OCI-LY7 (cell line): ENCODE data around the gene LPCAT3. TPM values are rescaled to one million over a fixed set of nuclear protein-coding genes. Genes with fewer than 3 reads are reported as not detected.

Experiments used
- Bru-seq: library from RNA; stranded (reverse); fragments of 400-500 nt; gene quantifications from one replicate; lab custom pipeline; 2021; lab: Mats Ljungman, UMichigan
- BruChase-seq, 2 experiments: library from RNA; stranded (reverse); fragments of 400-500 nt; gene quantifications; one replicate each; lab custom pipeline; 2021; lab: Mats Ljungman, UMichigan
- BruUV-seq: library from RNA; stranded (reverse); fragments of 400-500 nt; replicated peaks from 2 replicates; lab custom pipeline; 2021; lab: Mats Ljungman, UMichigan
- CTCF ChIA-PET: fragments of 300-600 bp; sonication (Branson Sonifier 250); formaldehyde crosslinking; loops from one replicate; lab custom pipeline; 2022; ENCODE audit warnings: antibody characterized with exemption; ENCODE audit not compliant: unreplicated experiment; lab: Charles Lee
- POLR2A ChIA-PET: fragments of 300-600 bp; sonication (Branson Sonifier 250); formaldehyde crosslinking; loops from one replicate; lab custom pipeline; 2022; ENCODE audit warnings: antibody characterized with exemption; lab: Charles Lee
- DNase-seq: peaks from one replicate; pipeline ENCODE4 v3.0.0-alpha.2; 2015; ENCODE audit warnings: low spot score
- H2AFZ ChIP-seq: fragments of 200-600 bp; sonication (generic), shearing (Covaris generic); 2 replicates; pipeline ENCODE4 v1.6.1; 2014; ENCODE audit warnings: mild to moderate bottlenecking, antibody characterized with exemption, low read length, moderate library complexity
- H3K27ac ChIP-seq: fragments of 200-600 bp; sonication (generic); 2 replicates; pipeline ENCODE4 v1.5.1; 2014; ENCODE audit warnings: mixed run types, low read depth, mild to moderate bottlenecking, moderate library complexity, low read length, inconsistent platforms; ENCODE audit not compliant: poor library complexity, severe bottlenecking
- H3K36me3 ChIP-seq: fragments of 200-600 bp; sonication (generic); 2 replicates; pipeline ENCODE4 v1.6.1; 2014; ENCODE audit warnings: mild to moderate bottlenecking, antibody characterized with exemption, low read length, moderate library complexity, mixed read lengths; ENCODE audit not compliant: insufficient read depth
- H3K4me1 ChIP-seq: fragments of 200-600 bp; sonication (generic); 2 replicates; pipeline ENCODE4 v1.5.1; 2014; ENCODE audit warnings: mild to moderate bottlenecking, low read length; ENCODE audit not compliant: insufficient read depth, poor library complexity, severe bottlenecking
- H3K4me2 ChIP-seq: fragments of 200-600 bp; sonication (generic); 2 replicates; pipeline ENCODE4 v1.6.1; 2014; ENCODE audit warnings: mild to moderate bottlenecking, low read length
- H3K4me3 ChIP-seq: fragments of 200-600 bp; sonication (generic); 2 replicates; pipeline ENCODE4 v1.5.1; 2014; ENCODE audit warnings: mild to moderate bottlenecking, low read depth, low read length; ENCODE audit not compliant: poor library complexity, severe bottlenecking
- H3K79me2 ChIP-seq: fragments of 200-600 bp; sonication (generic); 2 replicates; pipeline ENCODE4 v1.6.1; 2016; ENCODE audit warnings: low read depth, mild to moderate bottlenecking, low read length, moderate library complexity, mixed read lengths; ENCODE audit not compliant: insufficient read depth
- H3K9me2 ChIP-seq: fragments of 200-600 bp; sonication (generic); 2 replicates; pipeline ENCODE4 v1.6.1; 2016; ENCODE audit warnings: mild to moderate bottlenecking, low read length, mixed read lengths; ENCODE audit not compliant: insufficient read depth
- H3K9me3 ChIP-seq: fragments of 200-600 bp; sonication (generic); 2 replicates; pipeline ENCODE4 v1.6.1; 2014; ENCODE audit warnings: mild to moderate bottlenecking, mixed run types, low read length, mixed read lengths
- H4K20me1 ChIP-seq: fragments of 200-600 bp; sonication (generic); 2 replicates; pipeline ENCODE4 v1.6.1; 2014; ENCODE audit warnings: mild to moderate bottlenecking, antibody characterized with exemption, low read length, moderate library complexity, mixed read lengths; ENCODE audit not compliant: insufficient read depth
- EZH2phosphoT487 ChIP-seq: fragments of 200-600 bp; sonication (generic); IDR thresholded peaks from 2 replicates; pipeline ENCODE4 v1.6.1; 2018; ENCODE audit warnings: low read depth, borderline replicate concordance, mild to moderate bottlenecking, mixed run types, antibody characterized with exemption, low read length, moderate library complexity, mixed read lengths
- intact Hi-C: fragments of 100-400 bp; cut with micrococcal nuclease; formaldehyde crosslinking; loops from one replicate; pipeline ENCODE4 v1.10.0; 2022; ENCODE audit not compliant: unreplicated experiment
- long read RNA-seq: library from polyadenylated mRNA; stranded (forward); transcript quantifications from one replicate; pipeline ENCODE4 v2.0.0, GENCODE V29; 2022
- total RNA-seq, 2 experiments: library from RNA; depleted of rRNA in 1 of 2; stranded (reverse); fragments of >200 nt in 1 of 2; shearing (Covaris generic) in 1 of 2; gene quantifications; 2 replicates each; pipeline ENCODE4 v1.2.3, GENCODE V29; 2014 to 2022
- TF ChIP-seq, protein P1 (sequence below): fragments of 200-600 bp; sonication (generic); conservative IDR thresholded peaks from 2 replicates; pipeline ENCODE4 v1.5.1; 2014; ENCODE audit warnings: mild to moderate bottlenecking, antibody characterized with exemption, low read length, moderate library complexity, mixed read lengths

LPCAT3 gene
- total RNA-seq (2014; rRNA removed; shearing (Covaris generic)) (11.6 and 17.4 TPM in 2 replicates), total RNA-seq (2022) (29.7 TPM in 2 replicates), Bru-seq, nascent RNA (percentile 72 among the genes with signal in this experiment), BruChase-seq, experiment 1, labeled RNA remaining after a 6-hour chase (percentile 75 among the genes with signal in this experiment), BruChase-seq, experiment 2, labeled RNA remaining after a 2-hour chase (percentile 71 among the genes with signal in this experiment)
- long read RNA-seq, transcript LPCAT3-203 (11 exons, 2,902 nt) = minor isoform, 5 of 117 reads
- long read RNA-seq, transcript LPCAT3-201 (13 exons, 2,268 nt) = major isoform, 73 of 117 reads
- long read RNA-seq, partial matches to known transcripts = 10 of 117 reads
- long read RNA-seq, other reads (novel, unspliced or antisense) = 29 of 117 reads

- Histone ChIP-seq H3K79me2 (peaks cover 22% of the 10 kb centered on the region; the same call in 1 of the 2 replicates), H3K9me2 (no peaks in the 10 kb centered on the region), H3K4me2 (peak within 1 kb of the TSS; percentile 89), H3K36me3 (peaks cover 18% of the 10 kb centered on the region; the same call in 1 of the 2 replicates), H4K20me1 (no peaks in the 10 kb centered on the region), H3K9me3 (no peaks in the 10 kb centered on the region), H2AFZ (peak within 1 kb of the TSS; percentile 66), H3K27ac (peak within 1 kb of the TSS; percentile 78), H3K4me1 (peaks cover 26% of the 10 kb centered on the region), H3K4me3 (peak within 1 kb of the TSS; percentile 82)
- CTCF ChIA-PET = interaction anchor here (0.6 to 1.3 kb wide), 3 partner anchors 19 to 624 kb away, joined by 3 to 4 read pairs (median 3); no protein-coding TSS in a partner anchor
- DNase-seq = peak; percentile 97
- intact Hi-C loops = loop anchor here (1.0 to 5.0 kb wide), 4 partner anchors 48 to 146 kb away; partner anchors contain the start of genes C12orf57, C1RL, EMG1 and PHB2
- POLR2A ChIA-PET = interaction anchor here (0.6 to 2.6 kb wide), 13 partner anchors 9 to 530 kb away, joined by 3 to 10 read pairs (median 4); partner anchors contain the start of genes C12orf57, RNU7-1 and SPSB2
- TF ChIP-seq, protein P1, sequence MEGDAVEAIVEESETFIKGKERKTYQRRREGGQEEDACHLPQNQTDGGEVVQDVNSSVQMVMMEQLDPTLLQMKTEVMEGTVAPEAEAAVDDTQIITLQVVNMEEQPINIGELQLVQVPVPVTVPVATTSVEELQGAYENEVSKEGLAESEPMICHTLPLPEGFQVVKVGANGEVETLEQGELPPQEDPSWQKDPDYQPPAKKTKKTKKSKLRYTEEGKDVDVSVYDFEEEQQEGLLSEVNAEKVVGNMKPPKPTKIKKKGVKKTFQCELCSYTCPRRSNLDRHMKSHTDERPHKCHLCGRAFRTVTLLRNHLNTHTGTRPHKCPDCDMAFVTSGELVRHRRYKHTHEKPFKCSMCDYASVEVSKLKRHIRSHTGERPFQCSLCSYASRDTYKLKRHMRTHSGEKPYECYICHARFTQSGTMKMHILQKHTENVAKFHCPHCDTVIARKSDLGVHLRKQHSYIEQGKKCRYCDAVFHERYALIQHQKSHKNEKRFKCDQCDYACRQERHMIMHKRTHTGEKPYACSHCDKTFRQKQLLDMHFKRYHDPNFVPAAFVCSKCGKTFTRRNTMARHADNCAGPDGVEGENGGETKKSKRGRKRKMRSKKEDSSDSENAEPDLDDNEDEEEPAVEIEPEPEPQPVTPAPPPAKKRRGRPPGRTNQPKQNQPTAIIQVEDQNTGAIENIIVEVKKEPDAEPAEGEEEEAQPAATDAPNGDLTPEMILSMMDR = peak; percentile 83
- TF ChIP-seq EZH2phosphoT487 = no peak
- BruUV-seq = no TSS peak
Observed at GRCh38 chr12:7018350-7019042, at the start of gene LPCAT3. TSS of gene LPCAT3 (minus strand) at chr12:7018476. CDS start at chr12:7018424, 52 bp downstream.

DNA sequence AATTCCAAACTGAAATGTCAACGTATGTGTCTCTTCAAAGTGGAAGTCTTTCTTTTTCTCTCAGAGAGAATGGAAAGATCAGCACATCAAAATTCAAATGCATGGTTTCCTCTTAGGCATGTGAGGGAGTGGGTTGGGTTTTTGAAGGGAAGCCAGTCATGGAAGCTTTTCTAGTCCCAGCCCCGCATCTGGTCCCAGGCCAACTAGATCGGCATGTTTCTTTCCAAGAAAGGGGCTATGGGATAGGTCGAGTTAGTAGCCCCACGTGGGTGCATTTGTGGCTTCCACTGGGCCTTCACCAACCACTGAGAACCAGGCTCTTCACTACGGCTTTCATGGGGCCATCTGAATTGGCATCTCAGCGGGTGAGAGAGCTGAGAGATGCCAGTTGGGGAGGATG, 48.8 kb upstream of the LPCAT3 start:
- intact Hi-C loops = no loop called here
- Histone ChIP-seq H3K79me2 (no peaks in the 10 kb centered on the region), H4K20me1 (no peaks in the 10 kb centered on the region), H3K9me2 (no peaks in the 10 kb centered on the region), H3K4me1 (no peaks in the 10 kb centered on the region), H3K9me3 (no peaks in the 10 kb centered on the region), H3K27ac (no peak overlapping the region), H3K4me2 (no peak overlapping the region), H3K36me3 (no peaks in the 10 kb centered on the region), H2AFZ (no peak overlapping the region), H3K4me3 (no peak overlapping the region)
- no TSS peak for BruUV-seq
- TF ChIP-seq, protein P1 = no peak
- TF ChIP-seq EZH2phosphoT487 = no peak
- no peak for DNase-seq
- ChIA-PET POLR2A (interaction anchor here (1.1 kb wide), 1 partner anchor 15 kb away, joined by 3 read pairs; no protein-coding TSS in a partner anchor), CTCF (no interaction called here)
